Endothelial cell of umbilical vein (primary cell): ENCODE results near the gene AGBL5. TPM values are rescaled to one million over a fixed set of nuclear protein-coding genes. Genes with fewer than 3 reads are reported as not detected.

Experiments
- BruUV-seq: library from RNA; stranded (reverse); fragments of 400-500 nt; replicated peaks from 2 replicates; lab custom pipeline; 2021; lab: Mats Ljungman, UMichigan
- CTCF ChIA-PET: fragments of 300-600, 350-600 bp; sonication (Branson Sonifier 250); formaldehyde crosslinking; loops from one replicate; lab custom pipeline; 2021; ENCODE audit warnings: antibody characterized with exemption, inconsistent platforms; lab: Charles Lee
- POLR2A ChIA-PET: fragments of 300-600, 350-600 bp; sonication (Branson Sonifier 250); formaldehyde crosslinking; loops from one replicate; lab custom pipeline; 2021; ENCODE audit warnings: antibody characterized with exemption, inconsistent platforms; lab: Charles Lee
- DNase-seq: peaks from one replicate; pipeline ENCODE4 v3.0.0-alpha.2; 2011; ENCODE audit warnings: low read depth, low spot score
- FAIRE-seq: peaks from 2 replicates; lab custom pipeline; 2011; peaks lifted over from hg19 to GRCh38; lab: Jason Lieb, UNC
- H2AFZ ChIP-seq: 2 replicates; pipeline ENCODE4 v1.6.0; 2012; ENCODE audit warnings: low read depth, low read length, control low read depth, inconsistent platforms
- H3K27ac ChIP-seq: 2 replicates; pipeline ENCODE4 v1.5.1; 2011; ENCODE audit warnings: low read depth, mild to moderate bottlenecking, control low read depth, low read length, moderate library complexity; ENCODE audit not compliant: insufficient read depth
- H3K27me3 ChIP-seq, 2 experiments: 2 replicates each; pipeline versions ENCODE4 v1.6.0 to v1.6.1; 2011; ENCODE audit warnings: low read length in 2 of 2, mixed read lengths in 1 of 2; ENCODE audit not compliant: control insufficient read depth in 2 of 2, insufficient read depth in 2 of 2
- H3K36me3 ChIP-seq, 2 experiments: 2 replicates in 1 of 2; 3 replicates in 1 of 2; pipeline ENCODE4 v1.5.1; 2011; ENCODE audit warnings: low read length in 2 of 2, mild to moderate bottlenecking in 1 of 2, moderate library complexity in 1 of 2; ENCODE audit not compliant: control insufficient read depth in 2 of 2, insufficient read depth in 2 of 2; ENCODE audit errors: extremely low read depth in 1 of 2
- H3K4me1 ChIP-seq: 3 replicates; pipeline ENCODE4 v1.5.1; 2011; ENCODE audit warnings: mild to moderate bottlenecking, low read length; ENCODE audit not compliant: control insufficient read depth, insufficient read depth; ENCODE audit errors: extremely low read depth
- H3K4me2 ChIP-seq: 2 replicates; pipeline ENCODE4 v1.6.1; 2011; ENCODE audit warnings: low read length, control low read depth, mixed read lengths; ENCODE audit not compliant: insufficient read depth
- H3K4me3 ChIP-seq, 3 experiments: fragments of 200-600 bp in 1 of 3; sonication (generic), shearing (Covaris generic) in 1 of 3; replicated peaks in 1 of 3; 2 replicates each; pipeline ENCODE4 v1.5.1; 2011 to 2016; ENCODE audit warnings: control low read depth in 3 of 3, low read length in 3 of 3, mild to moderate bottlenecking in 2 of 3, inconsistent platforms in 1 of 3, low read depth in 1 of 3, moderate library complexity in 1 of 3; ENCODE audit not compliant: insufficient read depth in 1 of 3
- H3K79me2 ChIP-seq: 2 replicates; pipeline ENCODE4 v1.6.0; 2012; ENCODE audit warnings: low read length, inconsistent platforms; ENCODE audit not compliant: control insufficient read depth, insufficient read depth
- H3K9ac ChIP-seq: replicated peaks from 2 replicates; pipeline ENCODE3; 2011; ENCODE audit warnings: low read length, control low read depth; ENCODE audit not compliant: insufficient read depth; ENCODE audit errors: extremely low read depth
- H3K9me1 ChIP-seq: replicated peaks from 3 replicates; pipeline ENCODE4 v1.6.0; 2011; ENCODE audit warnings: mild to moderate bottlenecking, low read length; ENCODE audit not compliant: control insufficient read depth, insufficient read depth; ENCODE audit errors: extremely low read depth
- H3K9me3 ChIP-seq: replicated peaks from 2 replicates; pipeline ENCODE4 v1.5.1; 2012; ENCODE audit warnings: low read length, inconsistent platforms; ENCODE audit not compliant: control insufficient read depth, insufficient read depth
- H4K20me1 ChIP-seq: replicated peaks from 2 replicates; pipeline ENCODE3; 2011; ENCODE audit warnings: mild to moderate bottlenecking, low read length; ENCODE audit not compliant: control insufficient read depth, insufficient read depth; ENCODE audit errors: extremely low read depth
- CTCF ChIP-seq, 2 donors: IDR thresholded peaks; 1 replicate in 1 of 2; 2 replicates in 1 of 2; pipeline ENCODE4 v1.5.1; 2011; ENCODE audit warnings: low read length in 2 of 2, mild to moderate bottlenecking in 2 of 2, moderate library complexity in 2 of 2, control low read depth in 1 of 2, inconsistent platforms in 1 of 2, low read depth in 1 of 2; ENCODE audit not compliant: insufficient read depth in 1 of 2; ENCODE audit errors: extremely low read depth in 1 of 2
- EZH2 ChIP-seq: IDR thresholded peaks from 2 replicates; pipeline ENCODE4 v1.6.1; 2012; ENCODE audit warnings: borderline replicate concordance, low read depth, mild to moderate bottlenecking, moderate library complexity, low read length, inconsistent platforms; ENCODE audit not compliant: severe bottlenecking
- FOS ChIP-seq: IDR thresholded peaks from 2 replicates; pipeline ENCODE4 v1.6.1; 2011; ENCODE audit warnings: mild to moderate bottlenecking, low read length, moderate library complexity, borderline replicate concordance; ENCODE audit not compliant: insufficient read depth
- GATA2 ChIP-seq: IDR thresholded peaks from 2 replicates; pipeline ENCODE4 v1.7.0; 2011; ENCODE audit warnings: low read depth, mild to moderate bottlenecking, moderate library complexity, mixed read lengths, low read length; ENCODE audit not compliant: insufficient read length, insufficient read depth
- JUN ChIP-seq: IDR thresholded peaks from 2 replicates; pipeline ENCODE4 v1.6.1; 2011; ENCODE audit warnings: borderline replicate concordance, low read depth; ENCODE audit not compliant: insufficient read length, insufficient read depth
- MAX ChIP-seq: IDR thresholded peaks from 2 replicates; pipeline ENCODE4 v1.6.1; 2011; ENCODE audit not compliant: insufficient read depth, insufficient read length
- MYC ChIP-seq: IDR thresholded peaks from one replicate; pipeline ENCODE4 v1.6.1; 2011; ENCODE audit warnings: mild to moderate bottlenecking, low read depth, low read length
- POLR2A ChIP-seq: IDR thresholded peaks from 2 replicates; pipeline ENCODE4 v1.6.1; 2012; ENCODE audit warnings: low read depth, mild to moderate bottlenecking, control low read depth, low read length
- POLR2AphosphoS5 ChIP-seq: IDR thresholded peaks from 2 replicates; pipeline ENCODE4 v1.6.1; 2012; ENCODE audit warnings: low read depth, mild to moderate bottlenecking, control low read depth, low read length, moderate library complexity; ENCODE audit not compliant: insufficient read depth
- dilution Hi-C: fragments of 300-500 bp; cut with MboI; formaldehyde crosslinking; loops from one replicate; pipeline ENCODE4 v1.15.0; 2019; ENCODE audit warnings: low sequenced_read_pairs; ENCODE audit not compliant: extremely low pct_ligation_motif_present
- intact Hi-C: fragments of 100-400 bp; cut with micrococcal nuclease; formaldehyde crosslinking; loops from one replicate; pipeline ENCODE4 v1.10.0; 2022
- polyA plus RNA-seq, 4 experiments: library from polyadenylated mRNA; depleted of rRNA in 3 of 4; stranded (reverse) in 3 of 4; unstranded in 1 of 4; fragments of >200 nt; gene quantifications; 2 replicates each; pipeline versions ENCODE4 v1.2.1 to v1.2.3, GENCODE V29; 2011 to 2012; ENCODE audit warnings: missing spikeins in 1 of 4
- total RNA-seq: library from RNA; stranded (reverse); gene quantifications from 2 replicates; pipeline ENCODE4 v1.2.3, GENCODE V29; 2021

Gene AGBL5
- total and polyA plus RNA-seq, 2 donors (not counting 3 experiments of a cell fraction or from before 2014, with no cell fraction given): 28.2 to 41.9 TPM

DNA sequence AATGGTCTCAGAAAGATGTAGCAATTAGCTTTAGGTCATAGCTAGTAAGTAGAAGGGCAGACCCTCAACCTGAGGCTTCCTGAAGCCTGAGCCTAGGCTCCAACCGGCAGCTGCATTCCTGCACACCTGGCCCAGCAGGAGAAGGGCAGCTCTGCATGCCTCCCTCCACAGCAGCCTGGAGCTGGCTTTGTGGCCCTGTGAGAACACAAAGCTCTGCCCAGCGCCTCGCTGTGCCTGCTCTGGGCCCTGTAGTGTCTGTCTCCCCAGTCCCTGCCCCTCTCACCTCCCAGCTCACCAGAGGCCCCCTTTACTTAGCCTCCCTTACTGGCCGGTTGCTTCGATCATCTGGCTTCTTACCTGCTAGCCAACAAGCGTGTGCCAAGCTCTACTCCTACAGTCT, 12.0 kb upstream of the AGBL5 start:
- Histone ChIP-seq H4K20me1 (no peaks in the 10 kb centered on the region), H3K4me1 (peaks cover under 1% of the 10 kb centered on the region), H2AFZ (no peak overlapping the region), H3K9me3 (no peaks in the 10 kb centered on the region), H3K36me3 (peaks cover 32 to 69% of the 10 kb centered on the region in 2 experiments), H3K9ac (no peak overlapping the region), H3K4me3 (no peak overlapping the region), H3K9me1 (no peaks in the 10 kb centered on the region), H3K4me2 (no peak overlapping the region), H3K27ac (no peak overlapping the region), H3K27me3 (no peaks in the 10 kb centered on the region), H3K79me2 (peaks cover 8% of the 10 kb centered on the region)
- DNase-seq: no peak
- ChIA-PET CTCF (interaction anchor here (1.0 to 1.1 kb wide), 2 partner anchors 11 to 78 kb away, joined by 3 to 4 read pairs; no protein-coding TSS in a partner anchor), POLR2A (no interaction called here)
- intact Hi-C loops: no loop called here
- TF ChIP-seq POLR2A: no peak
- TF ChIP-seq EZH2: no peak
- TF ChIP-seq GATA2: no peak
- no peak for TF ChIP-seq MAX
- no peak for TF ChIP-seq JUN
- no peak for TF ChIP-seq FOS
- no peak for TF ChIP-seq CTCF (IDR thresholded peaks at IDR 0.05; ENCODE audit: extremely low read depth in 1 of 2, insufficient read depth in 1 of 2, low read depth in 1 of 2, low read length in 2 of 2)
- TF ChIP-seq MYC: no peak
- no peak for TF ChIP-seq POLR2AphosphoS5
- no TSS peak for BruUV-seq
- dilution Hi-C loops: no loop called here
- no peak for FAIRE-seq
